Tibial nerve (tissue), 4 donors: ENCODE data around the gene TNFSF13. TPM values are rescaled to one million over a fixed set of nuclear protein-coding genes. Genes with fewer than 3 reads are reported as not detected.
"Not testable (repeated sequence)": the region's sequence is repeated elsewhere in the genome, so short reads cannot be mapped to it uniquely, and the experiment has no call there.

Experiments used
- DNase-seq, 2 donors: peaks; one replicate each; pipeline ENCODE4 v3.0.0-alpha.2; 2019; ENCODE audit warnings: low spot score in 2 of 2
- H3K27ac ChIP-seq, 4 donors: fragments of 200-600 bp; sonication (generic) in 3 of 4; one replicate each; pipeline ENCODE4 v1.5.1; 2017 to 2019; ENCODE audit warnings: mild to moderate bottlenecking in 1 of 4
- H3K27me3 ChIP-seq, 2 donors: fragments of 200-600 bp; sonication (generic) in 1 of 2; one replicate each; pipeline versions ENCODE4 v1.5.1 to v1.6.0; 2017 to 2019
- H3K36me3 ChIP-seq, 3 donors: fragments of 200-600 bp; sonication (generic); one replicate each; pipeline ENCODE4 v1.5.1; 2018 to 2019
- H3K4me1 ChIP-seq, 4 donors: fragments of 200-600 bp; sonication (generic) in 3 of 4; one replicate each; pipeline ENCODE4 v1.5.1; 2017 to 2019
- H3K4me3 ChIP-seq, 4 donors: fragments of 200-600 bp; sonication (generic) in 3 of 4; one replicate each; pipeline ENCODE4 v1.5.1; 2017 to 2019; ENCODE audit warnings: mild to moderate bottlenecking in 1 of 4, moderate library complexity in 1 of 4
- H3K9me3 ChIP-seq, 4 donors: fragments of 200-600 bp; sonication (generic) in 3 of 4; one replicate each; pipeline ENCODE4 v1.5.1; 2017 to 2019
- CTCF ChIP-seq, 5 experiments: fragments of 200-600 bp in 3 of 5; fragments of 450-650 bp in 2 of 5; sonication (generic) in 3 of 5; IDR thresholded peaks; one replicate each; pipeline ENCODE4 v1.5.1; 2016 to 2019; ENCODE audit warnings: antibody characterized with exemption in 5 of 5, mild to moderate bottlenecking in 3 of 5, moderate library complexity in 2 of 5
- EP300 ChIP-seq, 2 donors: sonication (generic); formaldehyde crosslinking; IDR thresholded peaks; one replicate each; pipeline ENCODE4 v1.6.1; 2017; ENCODE audit warnings: antibody characterized with exemption in 2 of 2, mild to moderate bottlenecking in 1 of 2
- POLR2A ChIP-seq, 2 donors: fragments of 450-650 bp; IDR thresholded peaks; one replicate each; pipeline ENCODE4 v1.6.1; 2017; ENCODE audit warnings: antibody characterized with exemption in 2 of 2, mild to moderate bottlenecking in 2 of 2, moderate library complexity in 2 of 2
- WGBS, 2 donors: methylation state at CpG; one replicate each; pipeline ENCODE4 v1.1.5; 2018; 5-methylcytosine and 5-hydroxymethylcytosine counted together
- total RNA-seq, 4 donors: library from RNA; depleted of rRNA; stranded (reverse); fragments of >200 nt; gene quantifications; one replicate each; pipeline ENCODE4 v1.1.0, GENCODE V29; 2016

The TNFSF13 gene
- total RNA-seq, 4 donors from 2014 or later = 44.7 to 93.3 (median 64.7) TPM

- Histone ChIP-seq H3K36me3 (peaks cover 3 to 64% (median 26%) of the 10 kb centered on the region in 3 donors), H3K9me3 (no peaks in the 10 kb centered on the region), H3K27ac (peak within 1 kb of the TSS; percentile 62 to 86 (median 70)), H3K4me3 (peak within 1 kb of the TSS; percentile 35 to 71 (median 48)), H3K4me1 (peaks cover 0 to 38% (median 2%) of the 10 kb centered on the region in 4 donors), H3K27me3 (no peaks in the 10 kb centered on the region)
- WGBS, 2 donors = 58 to 63% methylated on average over 12 to 19 of the region's 24 CpGs
- DNase-seq = no peak
- TF ChIP-seq POLR2A (IDR thresholded peaks at IDR 0.05) (no peak), CTCF (IDR thresholded peaks at IDR 0.05) (no peak), EP300 (IDR thresholded peaks at IDR 0.05) (no peak)
These were observed 31.5 kb downstream of the TNFSF13 start, which contains the start of gene SOX15 for GRCh38 chr17:7589891-7590691. SOX15 (minus strand) TSS chr17:7590094; CDS start chr17:7589676, 418 bp downstream.

- Histone ChIP-seq H3K27me3 (no peaks in the 10 kb centered on the region), H3K36me3 (peaks cover 8 to 70% (median 29%) of the 10 kb centered on the region in 3 donors), H3K9me3 (no peaks in the 10 kb centered on the region), H3K4me3 (no peak overlapping the region), H3K27ac (no peak overlapping the region), H3K4me1 (peaks cover 0 to 31% (median 2%) of the 10 kb centered on the region in 4 donors)
- WGBS, 2 donors = 73 to 84% methylated on average over 3 to 4 of the region's 4 CpGs
- TF ChIP-seq CTCF (IDR thresholded peaks at IDR 0.05) (no peak), EP300 (IDR thresholded peaks at IDR 0.05) (no peak), POLR2A (IDR thresholded peaks at IDR 0.05) (no peak)
- DNase-seq = no peak
These were observed 32.2 kb downstream of the TNFSF13 start for GRCh38 chr17:7590743-7591142.

- Histone ChIP-seq H3K4me3 (no peak overlapping the region), H3K27me3 (no peaks in the 10 kb centered on the region), H3K4me1 (peaks cover 0 to 30% (median 2%) of the 10 kb centered on the region in 4 donors), H3K27ac (no peak overlapping the region), H3K9me3 (no peaks in the 10 kb centered on the region), H3K36me3 (peaks cover 8 to 75% (median 35%) of the 10 kb centered on the region in 3 donors)
- WGBS, 2 donors = 80 to 85% methylated on average over 5 of the region's 5 CpGs
- TF ChIP-seq EP300 (IDR thresholded peaks at IDR 0.05) = no peak
- TF ChIP-seq CTCF (IDR thresholded peaks at IDR 0.05) = no peak
- no peak for TF ChIP-seq POLR2A (IDR thresholded peaks at IDR 0.05)
- DNase-seq = no peak
These were observed 33.0 kb downstream of the TNFSF13 start for GRCh38 chr17:7591596-7591995.

- H3K9me3 ChIP-seq = no peaks in the 10 kb centered on the region
- H3K27ac ChIP-seq = no peak overlapping the region
- peaks cover 0 to 28% (median 2%) of the 10 kb centered on the region in 4 donors for H3K4me1 ChIP-seq
- DNase-seq = no peak
- peaks cover 8 to 75% (median 35%) of the 10 kb centered on the region in 3 donors for H3K36me3 ChIP-seq
- no peak overlapping the region for H3K4me3 ChIP-seq
- TF ChIP-seq EP300 (IDR thresholded peaks at IDR 0.05) = no peak
- TF ChIP-seq POLR2A (IDR thresholded peaks at IDR 0.05) = no peak
- no peak for TF ChIP-seq CTCF (IDR thresholded peaks at IDR 0.05)
- WGBS, 2 donors = 91 to 94% methylated on average over 23 of the region's 23 CpGs
- no peaks in the 10 kb centered on the region for H3K27me3 ChIP-seq
These were observed 34.0 kb downstream of the TNFSF13 start for GRCh38 chr17:7592422-7593021.

GRCh38 chr17:7593296-7593695, 34.7 kb downstream of the TNFSF13 start:
- Histone ChIP-seq H3K36me3 (peaks cover 8 to 75% (median 35%) of the 10 kb centered on the region in 3 donors), H3K27ac (no peak overlapping the region), H3K27me3 (no peaks in the 10 kb centered on the region), H3K9me3 (no peaks in the 10 kb centered on the region), H3K4me3 (no peak overlapping the region), H3K4me1 (peaks cover 0 to 20% (median 2%) of the 10 kb centered on the region in 4 donors)
- no peak for DNase-seq
- no peak for TF ChIP-seq POLR2A (IDR thresholded peaks at IDR 0.05)
- TF ChIP-seq CTCF (IDR thresholded peaks at IDR 0.05) = no peak
- TF ChIP-seq EP300 (IDR thresholded peaks at IDR 0.05) = no peak
- 79% methylated on average over 12 of the region's 12 CpGs for WGBS, 2 donors

- H3K4me1 ChIP-seq = not testable (repeated sequence)
These were observed 39.0 kb downstream of the TNFSF13 start for GRCh38 chr17:7597561-7597960.

More at GRCh38 chr17:7597561-7597960, 39.0 kb downstream of the TNFSF13 start:
- H3K4me3 ChIP-seq, H3K9me3 ChIP-seq, H3K27me3 ChIP-seq, DNase-seq, H3K27ac ChIP-seq: not testable (repeated sequence)
- 43 to 47% methylated on average over 5 of the region's 5 CpGs for WGBS, 2 donors
- H3K36me3 ChIP-seq = peaks cover 8 to 97% (median 47%) of the 10 kb centered on the region in 3 donors
